Ishikawa (cell line): ENCODE data around the gene BTBD7.

ENCODE experiments used
- CREB1 ChIP-seq: IDR thresholded peaks from 2 replicates; pipeline ENCODE4 v1.6.1; 2012; ENCODE audit warnings: low read depth
- EGR1 ChIP-seq: IDR thresholded peaks from 2 replicates; pipeline ENCODE4 v1.6.1; 2012
- NFIC ChIP-seq: IDR thresholded peaks from 2 replicates; pipeline ENCODE4 v1.6.1; 2012
- RAD21 ChIP-seq: IDR thresholded peaks from 2 replicates; pipeline ENCODE4 v1.6.1; 2012; ENCODE audit warnings: low read depth
- REST ChIP-seq: IDR thresholded peaks from 2 replicates; pipeline ENCODE4 v1.6.1; 2012; ENCODE audit warnings: low read depth, mild to moderate bottlenecking
- TAF1 ChIP-seq: IDR thresholded peaks from 2 replicates; pipeline ENCODE4 v1.6.1; 2012; ENCODE audit warnings: low read depth, mild to moderate bottlenecking
- TEAD4 ChIP-seq: IDR thresholded peaks from 2 replicates; pipeline ENCODE4 v1.6.1; 2012
- USF1 ChIP-seq: IDR thresholded peaks from 2 replicates; pipeline ENCODE4 v1.6.1; 2012
- YY1 ChIP-seq: IDR thresholded peaks from 2 replicates; pipeline ENCODE4 v1.6.1; 2012; ENCODE audit warnings: low read depth
- TF ChIP-seq, protein P1 (sequence below): IDR thresholded peaks from 2 replicates; pipeline ENCODE4 v1.6.1; 2012

- TF ChIP-seq USF1 (no peak), REST (no peak), NFIC (no peak), TAF1 (peak; percentile 79), RAD21 (no peak), TEAD4 (no peak), EGR1 (peak; percentile 12; the same call in 1 of the 2 replicates), CREB1 (peak; percentile 70), YY1 (0 out of 2 replicates have a peak, but pooled peaks have one; percentile 11)
- TF ChIP-seq, protein P1, sequence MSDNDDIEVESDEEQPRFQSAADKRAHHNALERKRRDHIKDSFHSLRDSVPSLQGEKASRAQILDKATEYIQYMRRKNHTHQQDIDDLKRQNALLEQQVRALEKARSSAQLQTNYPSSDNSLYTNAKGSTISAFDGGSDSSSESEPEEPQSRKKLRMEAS, result peak; percentile 80
Measured at GRCh38 chr14:93206793-93207467, 125.9 kb downstream of the BTBD7 start, which contains the start of the genes GON7 and UBR7.
